ENCODE results near the gene ZNF541.

GRCh38 chr19:47600246-47601179, 27.6 kb upstream of the ZNF541 start:
- peak in 1 of 6 experiments; percentile 10 for TF ChIP-seq CTCF (IDR thresholded peaks at IDR 0.05)
- peak in 3 of 4 donors; percentile 76 to 95 (median 86) for TF ChIP-seq POLR2A (IDR thresholded peaks at IDR 0.05)
- peak; percentile 54 to 89 for TF ChIP-seq POLR2AphosphoS5 (IDR thresholded peaks at IDR 0.05)

Data from upper lobe of left lung (tissue), 4 donors.